Loucy (cell line): ENCODE data around the gene ENTPD1.

Source experiments
- H2AFZ ChIP-seq: fragments of 200-600 bp; sonication (generic); 2 replicates; pipeline ENCODE4 v1.6.0; 2016; ENCODE audit warnings: antibody characterized with exemption, mild to moderate bottlenecking, low read length, moderate library complexity
- H3F3A ChIP-seq: fragments of 200-600 bp; 2 replicates; pipeline ENCODE4 v1.6.0; 2016; ENCODE audit warnings: antibody characterized with exemption, low read depth, mild to moderate bottlenecking
- H3K27me3 ChIP-seq: fragments of 200-600 bp; sonication (generic); 2 replicates; pipeline ENCODE4 v1.6.1; 2014; ENCODE audit warnings: low read length, mild to moderate bottlenecking; ENCODE audit not compliant: insufficient read depth, poor library complexity, severe bottlenecking
- H3K36me3 ChIP-seq: fragments of 200-600 bp; sonication (generic); 2 replicates; pipeline ENCODE4 v1.6.1; 2016; ENCODE audit warnings: low read length; ENCODE audit not compliant: insufficient read depth
- H3K4me1 ChIP-seq: fragments of 200-600 bp; sonication (generic); 2 replicates; pipeline ENCODE4 v1.5.1; 2014; ENCODE audit warnings: low read length, mild to moderate bottlenecking; ENCODE audit not compliant: insufficient read depth, poor library complexity, severe bottlenecking
- H3K4me2 ChIP-seq: fragments of 200-600 bp; sonication (generic); 2 replicates; pipeline ENCODE4 v1.6.0; 2014; ENCODE audit warnings: antibody characterized with exemption, low read length, low read depth, mild to moderate bottlenecking; ENCODE audit not compliant: poor library complexity, severe bottlenecking
- H3K4me3 ChIP-seq: fragments of 200-600 bp; sonication (generic); 2 replicates; pipeline ENCODE4 v1.5.1; 2014; ENCODE audit warnings: low read length, mild to moderate bottlenecking, mixed read lengths; ENCODE audit not compliant: poor library complexity, severe bottlenecking
- H3K79me2 ChIP-seq: fragments of 200-600 bp; sonication (generic); 2 replicates; pipeline ENCODE4 v1.6.1; 2014; ENCODE audit warnings: low read length; ENCODE audit not compliant: insufficient read depth
- H3K9ac ChIP-seq: fragments of 200-600 bp; sonication (generic); 2 replicates; pipeline ENCODE4 v1.6.0; 2014; ENCODE audit warnings: mild to moderate bottlenecking, low read depth, low read length, moderate library complexity; ENCODE audit not compliant: poor library complexity, severe bottlenecking
- H3K9me2 ChIP-seq: fragments of 200-600 bp; sonication (generic); replicated peaks from 2 replicates; pipeline ENCODE4 v1.6.1; 2016; ENCODE audit warnings: low read depth, low read length, mixed read lengths
- H3K9me3 ChIP-seq: fragments of 200-600 bp; sonication (generic); 2 replicates; pipeline ENCODE4 v1.6.1; 2014; ENCODE audit warnings: mild to moderate bottlenecking, antibody characterized with exemption, low read length, low read depth; ENCODE audit not compliant: insufficient read depth
- H4K20me1 ChIP-seq: fragments of 200-600 bp; sonication (generic); 2 replicates; pipeline ENCODE4 v1.6.0; 2014; ENCODE audit warnings: antibody characterized with exemption, low read length, mild to moderate bottlenecking; ENCODE audit not compliant: insufficient read depth, poor library complexity, severe bottlenecking
- CTCF ChIP-seq: fragments of 200-600 bp; sonication (generic); conservative IDR thresholded peaks from 2 replicates; pipeline ENCODE4 v1.5.1; 2014; ENCODE audit warnings: mild to moderate bottlenecking, antibody characterized with exemption, low read length
- EZH2phosphoT487 ChIP-seq: fragments of 200-600 bp; IDR thresholded peaks from 2 replicates; pipeline ENCODE4 v1.6.1; 2018; ENCODE audit warnings: antibody characterized with exemption, mild to moderate bottlenecking, moderate library complexity, borderline replicate concordance

The ENTPD1 gene

GRCh38 chr10:95831076-95831475 is 75.1 kb downstream of the ENTPD1 start:
- Histone ChIP-seq H3K9me3 (no peaks in the 10 kb centered on the region), H3K4me1 (peaks cover 10% of the 10 kb centered on the region), H3K36me3 (no peaks in the 10 kb centered on the region), H3K79me2 (no peaks in the 10 kb centered on the region), H3K27me3 (no peaks in the 10 kb centered on the region), H3K9ac (no peak overlapping the region), H2AFZ (no peak overlapping the region), H3K9me2 (no peaks in the 10 kb centered on the region), H4K20me1 (no peaks in the 10 kb centered on the region), H3K4me2 (no peak overlapping the region), H3K4me3 (no peak overlapping the region), H3F3A (no peaks in the 10 kb centered on the region)
- TF ChIP-seq CTCF (no peak), EZH2phosphoT487 (no peak)

- no peaks in the 10 kb centered on the region for H3K79me2 ChIP-seq
- no peaks in the 10 kb centered on the region for H3K27me3 ChIP-seq
- no peaks in the 10 kb centered on the region for H3K9me3 ChIP-seq
- no peaks in the 10 kb centered on the region for H3K36me3 ChIP-seq
- peaks cover 10% of the 10 kb centered on the region for H3K4me1 ChIP-seq
- H3K4me3 ChIP-seq = no peak overlapping the region
- no peak overlapping the region for H3K9ac ChIP-seq
- H2AFZ ChIP-seq = no peak overlapping the region
- H3F3A ChIP-seq = no peaks in the 10 kb centered on the region
- no peaks in the 10 kb centered on the region for H4K20me1 ChIP-seq
- no peak overlapping the region for H3K4me2 ChIP-seq
- H3K9me2 ChIP-seq = no peaks in the 10 kb centered on the region
- TF ChIP-seq EZH2phosphoT487 (no peak), CTCF (no peak)
These were observed 75.6 kb downstream of the ENTPD1 start for GRCh38 chr10:95831515-95831914.

GRCh38 chr10:95832216-95833041 is 76.5 kb downstream of the ENTPD1 start:
- H3K9me3 ChIP-seq = no peaks in the 10 kb centered on the region
- H3K27me3 ChIP-seq = no peaks in the 10 kb centered on the region
- peaks cover 10% of the 10 kb centered on the region for H3K4me1 ChIP-seq
- no peaks in the 10 kb centered on the region for H3F3A ChIP-seq
- H3K9me2 ChIP-seq = no peaks in the 10 kb centered on the region
- H4K20me1 ChIP-seq = no peaks in the 10 kb centered on the region
- no peak overlapping the region for H3K4me2 ChIP-seq
- H2AFZ ChIP-seq = 0 out of 2 replicates have a peak overlapping the region, but pooled peaks have one; percentile 24
- H3K9ac ChIP-seq = no peak overlapping the region
- H3K36me3 ChIP-seq = no peaks in the 10 kb centered on the region
- no peak for TF ChIP-seq CTCF
- no peak for TF ChIP-seq EZH2phosphoT487
- H3K79me2 ChIP-seq = no peaks in the 10 kb centered on the region
- no peak overlapping the region for H3K4me3 ChIP-seq
